IMR-90 (cell line): ENCODE data around the gene CCDC90B.

Experiments used
- CTCF ChIP-seq: conservative IDR thresholded peaks from 2 replicates; pipeline ENCODE4 v1.5.1; 2012; ENCODE audit warnings: mild to moderate bottlenecking, low read depth, low read length, improper control_type of control experiment
- FOS ChIP-seq: fragments of 150-350 bp; IDR thresholded peaks from 2 replicates; pipeline ENCODE4 v1.6.1; 2016; ENCODE audit warnings: low read depth, low read length
- POLR2A ChIP-seq: IDR thresholded peaks from 2 replicates; pipeline ENCODE4 v1.6.1; 2012; ENCODE audit warnings: mild to moderate bottlenecking, low read depth, low read length

DNA sequence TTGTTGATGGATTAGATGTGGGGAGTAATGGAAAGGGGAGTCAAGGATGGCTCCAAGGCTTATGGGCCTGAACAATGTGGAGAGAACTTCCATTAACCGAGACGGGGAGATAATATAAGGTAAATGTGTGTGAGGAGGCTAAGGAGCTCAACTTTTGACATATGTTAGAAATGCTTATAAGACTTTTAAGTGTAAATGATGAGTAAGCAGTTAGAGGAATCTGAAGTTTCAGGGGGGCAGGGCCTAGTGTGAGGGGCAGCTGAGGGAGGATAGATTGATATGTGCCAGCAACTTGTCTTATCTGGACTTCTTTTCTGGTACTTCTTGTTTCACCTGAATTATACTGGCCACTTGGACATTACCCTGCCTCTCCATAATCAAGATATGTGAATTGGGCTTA is 62.7 kb downstream of the CCDC90B start:
- TF ChIP-seq CTCF (no peak), POLR2A (no peak), FOS (no peak)
